GM21723 (cell line): ENCODE results near the gene PRAMEF17.
"Not testable (repeated sequence)": the region's sequence is repeated elsewhere in the genome, so short reads cannot be mapped to it uniquely, and the experiment has no call there.

Experiments used
- ATAC-seq: cut with Tn5 transposase; IDR thresholded peaks from one replicate; pipeline ENCODE4 v1.9.1; 2021; ENCODE audit warnings: mild to moderate bottlenecking, moderate library complexity; ENCODE audit not compliant: unreplicated experiment

Gene PRAMEF17, protein sequence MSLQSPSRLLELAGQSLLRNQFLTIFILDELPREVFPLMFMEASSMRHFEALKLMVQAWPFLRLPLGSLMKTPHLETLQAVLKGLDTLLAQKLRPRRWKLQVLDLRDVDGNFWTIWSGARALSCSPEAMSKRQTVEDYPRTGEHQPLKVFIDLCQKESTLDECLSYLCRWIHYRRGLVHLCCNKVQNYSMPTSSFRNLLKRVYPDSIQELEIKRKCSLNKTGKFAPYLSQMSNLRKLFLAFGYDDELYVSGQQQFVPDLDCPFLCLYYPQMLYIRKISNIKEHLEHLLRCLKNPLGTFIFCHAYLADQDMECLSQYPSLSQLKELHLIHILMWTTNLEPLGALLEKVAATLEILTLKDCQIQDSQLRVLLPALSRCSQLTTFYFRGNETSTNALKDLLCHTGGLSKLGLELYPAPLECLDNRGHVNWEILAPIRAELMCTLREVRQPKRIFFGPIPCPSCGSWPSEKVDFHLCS

DNA sequence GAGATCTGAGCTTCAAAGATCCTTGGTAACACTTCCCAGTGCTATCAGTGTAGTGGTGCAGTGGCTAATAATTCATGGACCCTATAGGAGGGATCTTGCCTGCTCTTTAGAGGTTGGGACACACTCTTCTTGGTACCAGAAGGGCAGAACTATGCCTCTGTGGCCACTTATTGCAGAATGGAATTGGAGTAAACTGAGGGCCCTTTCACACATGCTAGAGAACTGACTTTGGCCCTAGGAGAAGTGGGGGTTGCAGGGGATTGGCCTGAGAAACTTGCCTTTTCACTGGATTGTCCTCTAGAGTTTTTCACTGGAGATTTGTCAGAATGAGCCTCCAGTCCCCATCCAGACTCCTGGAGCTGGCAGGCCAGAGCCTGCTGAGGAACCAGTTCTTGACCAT lies at the start of gene PRAMEF17:
Gene PRAMEF17 (plus strand): TSS at position 301 of the 400 bp plus-strand sequence. CDS start 26 bp downstream, at position 327.
- not testable (repeated sequence) for ATAC-seq

DNA sequence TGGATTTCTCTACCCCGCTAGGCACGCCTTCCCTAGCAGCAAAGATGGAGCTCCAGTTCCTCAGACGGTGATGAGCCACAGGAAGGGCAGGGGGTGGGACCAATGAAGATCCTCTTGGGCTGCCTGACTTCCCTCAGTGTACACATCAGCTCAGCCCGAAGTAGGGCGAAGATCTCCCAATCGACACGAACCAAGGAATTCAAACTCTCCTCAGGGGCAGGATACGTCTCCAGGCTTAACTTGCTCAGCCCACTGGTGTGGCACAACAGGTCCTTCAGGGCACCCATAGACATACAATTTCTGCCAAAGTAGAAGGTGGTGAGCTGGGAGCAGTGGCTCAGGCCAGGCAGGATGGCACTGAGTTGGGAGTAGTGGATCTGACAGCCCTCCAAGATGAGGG lies 46.9 kb upstream of the PRAMEF17 start:
- ATAC-seq, result not testable (repeated sequence)

DNA sequence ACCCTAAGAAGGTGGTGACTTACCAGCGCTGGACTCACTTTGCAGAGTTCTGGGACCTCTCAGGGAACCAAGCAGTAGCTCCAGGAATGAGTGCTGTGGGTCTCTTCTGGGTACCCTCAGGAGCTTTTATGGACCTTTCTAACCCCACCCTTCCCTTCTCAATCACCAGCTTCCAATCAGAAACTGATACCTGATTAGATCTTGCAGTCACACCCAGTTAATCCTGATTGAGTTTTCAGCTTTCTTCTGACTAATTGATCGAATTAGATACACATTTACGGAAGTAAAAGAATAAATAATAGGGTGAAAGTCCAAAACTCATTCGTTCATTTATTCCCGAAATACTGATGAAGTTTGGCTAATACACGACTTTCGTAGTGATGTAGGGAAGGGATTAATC lies 42.4 kb upstream of the PRAMEF17 start, which contains the start of gene PRAMEF14:
Gene PRAMEF14 (minus strand): TSS at position 101 of the 400 bp plus-strand sequence. CDS start 1,820 bp downstream, outside the sequence.
- ATAC-seq, result not testable (repeated sequence)

DNA sequence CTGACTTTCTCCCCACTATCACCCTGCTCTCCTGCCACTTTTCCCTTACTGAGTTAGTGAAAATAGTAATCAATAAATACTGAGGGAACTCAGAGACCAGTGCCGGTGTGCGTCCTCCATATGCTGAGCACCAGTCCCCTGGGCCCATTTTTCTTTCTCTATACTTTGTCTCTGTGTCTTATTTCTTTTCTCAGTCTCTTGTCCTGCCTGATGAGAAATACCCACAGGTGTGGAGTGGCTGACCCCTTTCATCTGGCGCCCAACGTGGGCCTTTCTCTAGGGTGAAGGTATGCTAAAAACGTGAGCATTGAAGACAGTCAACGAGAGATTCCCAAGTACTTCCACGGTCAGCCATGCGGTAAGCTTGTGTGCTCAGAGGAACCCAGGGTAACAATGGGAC lies 36.0 kb upstream of the PRAMEF17 start:
- ATAC-seq, result not testable (repeated sequence)

DNA sequence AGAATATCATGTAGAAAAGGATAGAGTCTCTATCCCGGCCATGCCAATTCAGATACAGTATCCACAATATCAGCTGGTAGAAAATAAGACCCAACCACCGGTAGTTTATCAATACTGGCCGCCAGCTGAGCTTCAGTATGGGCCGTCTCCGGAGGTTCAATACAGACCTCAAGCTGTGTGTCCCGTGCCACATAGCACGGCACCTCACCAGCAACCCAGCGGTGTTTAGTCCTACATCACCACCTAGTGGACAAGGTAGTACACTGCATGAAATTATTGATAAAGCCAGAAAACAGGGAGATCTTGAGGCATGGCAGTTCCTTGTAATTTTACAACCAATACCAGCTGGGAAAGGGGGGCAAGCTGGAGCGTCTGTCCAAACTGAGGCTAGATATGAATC lies 35.0 kb upstream of the PRAMEF17 start:
- ATAC-seq, result not testable (repeated sequence)

DNA sequence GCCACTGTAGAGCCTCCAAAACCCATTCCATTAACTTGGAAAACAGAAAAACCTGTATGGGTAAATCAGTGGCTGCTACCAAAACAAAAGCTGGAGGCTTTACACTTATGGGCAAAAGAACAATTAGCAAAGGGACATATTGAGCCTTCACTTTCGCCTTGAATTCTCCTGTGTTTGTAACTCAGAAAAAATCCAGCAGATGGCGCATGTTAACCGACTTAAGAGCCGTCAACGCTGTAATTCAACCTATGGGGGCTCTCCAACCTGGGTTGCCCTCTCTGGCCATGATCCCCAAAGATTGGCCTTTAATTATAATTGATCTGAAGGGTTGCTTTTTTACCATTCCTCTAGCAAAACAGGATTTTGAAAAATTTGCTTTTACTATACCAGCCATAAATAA lies 32.7 kb upstream of the PRAMEF17 start:
- ATAC-seq, result not testable (repeated sequence)

DNA sequence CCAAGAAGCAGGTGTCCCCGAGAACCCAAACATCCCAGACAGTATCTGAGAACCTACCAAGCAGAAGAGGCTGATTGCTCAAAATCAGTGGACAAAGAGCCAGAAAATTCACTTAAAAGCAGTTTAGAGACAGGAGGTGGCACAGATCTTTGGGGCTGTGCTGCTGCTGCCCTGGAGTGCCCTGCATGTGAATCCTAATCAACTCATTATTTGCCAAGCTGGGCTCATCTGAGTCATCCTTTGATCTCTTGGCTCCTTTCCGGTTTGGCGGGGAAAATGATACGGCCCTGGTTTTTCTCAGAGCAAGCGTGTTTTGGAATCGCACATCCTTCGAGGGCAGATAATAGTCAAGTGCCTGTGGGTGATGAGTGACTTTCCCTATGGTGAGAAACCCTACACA lies 27.1 kb upstream of the PRAMEF17 start:
- ATAC-seq, result not testable (repeated sequence)

DNA sequence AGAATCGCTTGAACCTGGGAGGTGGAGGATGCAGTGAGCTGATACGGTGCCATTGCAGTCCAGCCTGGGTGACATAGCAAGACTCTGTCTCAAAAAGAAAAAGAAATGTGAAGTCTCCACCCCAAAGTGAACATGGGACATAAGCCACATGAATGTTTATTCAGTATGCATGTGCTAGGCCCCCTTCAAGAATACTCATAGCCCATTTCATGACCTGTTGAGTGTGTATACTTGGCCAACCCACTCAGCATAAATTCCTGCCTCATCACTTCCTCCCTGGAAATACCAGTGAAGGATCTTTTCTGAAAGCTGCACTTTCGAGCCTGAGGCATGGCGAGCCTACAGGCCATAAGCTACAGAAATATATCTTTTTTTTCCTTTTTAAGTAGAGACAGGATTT lies 24.5 kb upstream of the PRAMEF17 start:
- not testable (repeated sequence) for ATAC-seq

DNA sequence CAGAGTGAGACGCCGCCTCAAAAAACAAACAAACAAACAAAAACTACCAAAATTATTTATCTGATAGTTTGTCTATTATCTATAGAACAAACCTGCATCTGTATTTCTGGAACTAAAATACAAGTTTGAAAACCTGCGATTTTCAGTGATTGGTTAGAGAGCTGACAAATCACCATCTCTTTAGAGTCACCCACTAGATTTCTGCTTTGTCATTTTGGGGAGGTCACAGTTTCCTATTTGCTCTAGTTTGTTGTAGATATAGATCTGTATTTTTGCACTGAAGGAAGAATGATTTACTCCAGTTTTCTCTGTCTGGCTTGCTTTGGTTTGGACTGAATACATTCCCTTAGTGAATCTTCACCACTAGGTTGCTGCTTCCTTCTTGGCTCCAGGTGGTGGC lies 22.9 kb upstream of the PRAMEF17 start:
- not testable (repeated sequence) for ATAC-seq

DNA sequence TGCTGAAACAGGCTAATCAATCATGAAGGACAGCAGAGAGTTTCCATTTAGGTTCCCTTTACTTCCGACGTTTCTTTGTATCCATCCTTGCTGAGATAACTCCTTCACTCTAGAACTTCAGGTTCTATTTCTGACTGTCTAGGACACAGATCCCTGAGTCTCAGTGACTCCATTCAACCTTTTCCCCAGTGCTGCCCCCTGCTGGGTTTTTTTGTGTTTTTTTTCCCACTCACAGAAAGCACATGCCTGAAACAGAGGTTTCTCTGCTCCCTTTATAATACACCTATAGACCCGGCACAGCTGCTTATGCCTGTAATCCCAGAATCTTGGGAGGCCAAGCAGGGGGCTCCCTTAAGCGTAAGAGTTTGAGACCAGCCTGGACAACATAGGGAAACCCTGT lies 20.9 kb upstream of the PRAMEF17 start:
- ATAC-seq, result not testable (repeated sequence)

DNA sequence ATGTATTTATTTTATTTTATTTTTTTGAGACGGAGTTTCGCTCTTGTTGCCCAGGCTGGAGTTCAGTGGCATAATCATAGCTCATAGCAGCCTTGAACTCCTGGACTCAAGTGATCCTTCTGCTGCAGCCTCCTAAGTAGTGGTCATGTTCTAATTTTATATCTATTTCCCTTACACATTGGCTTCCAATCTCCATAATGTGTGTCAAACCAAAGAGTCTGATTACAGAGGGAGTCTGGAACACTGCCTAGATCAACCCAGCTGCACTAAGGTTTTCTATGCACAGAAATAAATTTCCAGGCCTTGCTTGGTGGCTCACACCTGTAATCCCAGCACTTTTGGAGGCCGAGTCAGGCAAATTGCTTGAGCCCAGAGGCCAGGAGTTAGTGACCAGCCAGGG lies 10.4 kb upstream of the PRAMEF17 start:
- ATAC-seq, result not testable (repeated sequence)

DNA sequence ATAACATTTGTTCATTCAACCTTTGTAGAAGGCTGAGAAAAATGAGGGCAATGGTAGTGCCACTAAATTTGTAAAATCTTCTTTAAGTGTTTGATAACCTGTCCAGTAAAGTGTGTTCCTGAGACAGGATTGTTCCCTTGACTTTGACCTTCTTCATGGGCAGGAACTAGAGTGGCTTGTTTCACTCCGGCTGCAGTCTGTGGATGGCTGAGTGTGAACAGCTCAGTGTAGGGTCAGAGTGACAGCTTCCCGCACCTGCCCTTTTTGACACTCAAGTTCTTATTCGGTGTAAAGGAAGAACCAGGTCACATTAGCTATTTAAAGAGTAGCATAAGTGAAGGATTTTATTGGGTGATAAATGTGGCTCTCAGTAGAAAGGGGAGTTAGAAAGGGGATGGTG lies 9.1 kb upstream of the PRAMEF17 start:
- not testable (repeated sequence) for ATAC-seq

DNA sequence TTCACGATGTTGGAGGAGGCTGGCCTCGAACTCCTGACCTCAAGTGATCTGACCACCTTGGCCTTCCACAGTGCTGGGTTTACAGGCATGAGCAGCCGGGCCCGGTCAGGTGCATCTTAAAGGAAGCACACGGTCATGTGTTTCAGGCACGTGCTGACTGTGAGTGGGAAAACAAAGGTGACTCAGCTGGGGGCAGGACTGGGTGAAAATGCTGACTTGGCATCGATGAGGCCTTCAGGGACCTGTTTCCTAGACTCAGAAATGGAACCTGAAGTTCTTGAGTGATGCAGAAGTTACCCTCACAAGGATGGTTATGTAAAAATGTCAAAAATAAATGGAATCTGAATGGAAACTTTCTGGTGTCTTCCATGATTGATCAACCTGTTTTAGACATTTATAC lies 3.6 kb downstream of the PRAMEF17 start:
- ATAC-seq, result not testable (repeated sequence)

DNA sequence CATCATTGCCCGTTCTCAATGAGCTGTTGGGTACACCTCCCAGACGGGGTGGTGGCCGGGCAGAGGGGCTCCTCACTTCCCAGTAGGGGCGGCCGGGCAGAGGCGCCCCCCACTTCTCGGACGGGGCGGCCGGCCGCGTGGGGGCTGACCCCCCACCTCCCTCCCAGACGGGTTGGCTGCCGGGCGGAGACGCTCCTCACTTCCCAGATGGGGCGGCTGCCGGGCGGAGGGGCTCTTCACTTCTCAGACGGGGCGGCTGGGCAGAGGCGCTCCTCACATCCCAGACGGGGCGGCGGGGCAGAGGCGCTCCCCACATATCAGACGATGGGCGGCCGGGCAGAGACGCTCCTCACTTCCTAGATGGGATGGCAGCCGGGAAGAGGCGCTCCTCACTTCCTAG lies 5.3 kb downstream of the PRAMEF17 start:
- ATAC-seq, result not testable (repeated sequence)

DNA sequence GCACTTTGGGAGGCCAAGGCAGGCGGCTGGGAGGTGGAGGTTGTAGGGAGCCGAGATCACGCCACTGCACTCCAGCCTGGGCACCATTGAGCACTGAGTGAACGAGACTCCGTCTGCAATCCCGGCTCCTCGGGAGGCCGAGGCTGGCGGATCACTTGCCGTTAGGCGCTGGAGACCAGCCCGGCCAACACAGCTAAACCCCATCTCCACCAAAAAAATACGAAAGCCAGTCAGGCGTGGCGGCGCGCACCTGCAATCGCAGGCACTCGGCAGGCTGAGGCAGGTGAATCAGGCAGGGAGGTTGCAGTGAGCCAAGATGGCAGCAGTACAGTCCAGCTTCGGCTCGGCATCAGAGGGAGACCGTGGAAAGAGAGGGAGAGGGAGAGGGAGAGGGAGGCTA lies 5.9 kb downstream of the PRAMEF17 start:
- ATAC-seq, result not testable (repeated sequence)

DNA sequence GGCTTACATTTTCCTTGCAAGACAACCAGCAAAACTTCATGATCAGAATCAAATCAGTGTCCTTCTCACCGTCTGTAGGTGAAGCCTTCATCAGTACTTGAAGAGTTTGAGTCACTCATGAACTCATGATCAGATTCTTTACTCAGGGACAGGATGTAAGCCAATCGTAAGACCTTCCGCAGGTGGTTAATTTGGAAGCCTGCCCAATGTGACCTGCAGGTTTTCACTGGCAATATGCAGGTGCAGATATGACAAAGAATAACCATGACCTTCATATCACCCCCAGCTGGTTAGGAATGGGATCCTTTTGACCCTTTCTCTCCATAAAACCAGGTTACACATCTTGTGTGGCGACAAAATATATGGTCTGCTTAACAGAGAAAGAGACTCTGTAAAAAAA lies 18.4 kb downstream of the PRAMEF17 start:
- ATAC-seq, result no peak

DNA sequence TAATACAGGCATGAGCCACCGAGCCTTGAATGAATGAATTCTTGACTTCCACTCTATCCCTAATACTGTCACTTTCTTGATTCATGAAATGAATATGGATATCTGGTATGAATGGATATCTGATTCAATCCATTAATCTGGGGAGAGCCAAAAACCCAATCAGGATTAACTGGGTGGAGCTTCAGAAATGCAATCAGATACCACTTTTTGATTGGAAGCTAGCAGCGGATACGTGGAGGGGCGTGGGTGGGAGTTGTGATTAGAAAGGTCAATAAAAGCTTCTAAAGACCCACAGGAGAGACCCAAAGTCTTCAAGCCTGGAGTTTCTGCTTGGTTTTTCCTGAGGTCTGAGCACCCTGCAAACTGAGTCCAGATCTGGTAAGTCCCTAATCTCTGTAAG lies 20.7 kb downstream of the PRAMEF17 start, which contains the start of gene PRAMEF20:
Gene PRAMEF20 (plus strand): TSS at position 301 of the 400 bp plus-strand sequence. CDS start 5,905 bp downstream, outside the sequence.
- not testable (repeated sequence) for ATAC-seq

DNA sequence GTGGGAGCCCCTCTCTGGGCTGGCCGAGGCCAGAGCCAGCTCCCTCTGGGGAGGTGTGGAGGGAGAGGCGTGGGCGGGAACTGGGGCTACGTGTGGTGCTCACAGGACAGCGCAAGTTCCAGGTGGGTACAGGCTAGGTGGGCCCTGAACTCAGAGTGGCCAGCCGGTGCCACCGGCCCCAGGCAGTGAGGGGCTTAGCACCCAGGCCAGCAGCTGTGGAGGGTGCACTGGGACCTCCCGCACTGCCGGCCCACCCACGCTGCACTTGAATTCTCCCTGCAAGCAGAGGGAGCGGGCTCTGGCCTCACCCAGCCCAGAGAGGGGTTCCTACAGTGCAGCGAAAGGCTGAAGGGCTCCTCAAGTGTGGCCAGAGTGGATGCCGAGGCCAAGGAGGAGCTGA lies 41.1 kb downstream of the PRAMEF17 start:
- ATAC-seq, result no peak

DNA sequence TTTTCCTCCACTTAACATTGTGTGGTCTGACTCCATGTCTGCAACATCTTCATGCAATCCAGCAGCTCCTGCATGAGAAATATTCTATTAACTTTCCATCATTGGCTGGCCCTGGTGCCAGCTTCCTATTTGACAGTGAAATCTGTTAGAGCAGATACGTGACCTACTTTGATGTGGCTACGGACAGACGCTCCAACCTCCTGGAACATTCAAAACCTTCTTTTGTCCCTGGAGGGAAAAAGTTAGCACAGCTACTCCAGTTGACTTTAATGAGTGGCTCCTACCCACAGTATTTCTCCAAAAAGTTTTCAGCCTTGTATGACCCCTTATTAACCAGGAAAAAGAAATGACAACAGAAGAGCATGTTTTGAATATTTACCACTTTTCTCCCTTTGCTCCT lies 42.8 kb downstream of the PRAMEF17 start:
- no peak for ATAC-seq

DNA sequence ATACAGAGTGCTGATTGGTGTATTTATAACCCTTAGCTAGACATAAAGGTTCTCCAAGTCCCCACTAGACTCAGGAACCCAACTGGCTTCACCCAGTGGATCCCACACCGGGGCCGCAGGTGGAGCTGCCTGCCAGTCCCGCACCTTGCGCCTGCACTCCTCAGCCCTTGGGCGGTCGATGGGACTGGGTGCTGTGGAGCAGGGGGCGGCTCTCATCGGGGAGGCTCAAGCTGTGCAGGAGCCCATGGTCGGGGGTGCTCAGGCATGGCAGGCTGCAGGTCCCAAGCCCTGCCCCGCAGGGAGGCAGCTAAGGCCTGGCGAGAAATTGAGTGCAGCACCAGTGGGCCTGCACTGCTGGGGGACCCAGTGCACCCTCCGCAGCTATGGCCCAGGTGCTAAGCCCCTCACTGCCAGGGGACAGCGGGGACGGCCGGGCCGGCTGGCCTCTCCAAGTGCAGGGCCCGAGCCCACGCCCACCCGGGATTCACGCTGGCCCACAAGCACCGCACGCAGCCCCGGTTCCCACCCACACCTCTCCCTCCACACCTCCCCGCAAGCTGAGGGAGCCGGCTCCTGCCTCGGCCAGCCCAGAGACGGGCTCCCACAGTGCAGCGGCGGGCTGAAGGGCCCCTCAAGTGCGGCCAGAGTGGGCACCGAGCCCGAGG lies 44.4 kb downstream of the PRAMEF17 start:
- ATAC-seq, result not testable (repeated sequence)

DNA sequence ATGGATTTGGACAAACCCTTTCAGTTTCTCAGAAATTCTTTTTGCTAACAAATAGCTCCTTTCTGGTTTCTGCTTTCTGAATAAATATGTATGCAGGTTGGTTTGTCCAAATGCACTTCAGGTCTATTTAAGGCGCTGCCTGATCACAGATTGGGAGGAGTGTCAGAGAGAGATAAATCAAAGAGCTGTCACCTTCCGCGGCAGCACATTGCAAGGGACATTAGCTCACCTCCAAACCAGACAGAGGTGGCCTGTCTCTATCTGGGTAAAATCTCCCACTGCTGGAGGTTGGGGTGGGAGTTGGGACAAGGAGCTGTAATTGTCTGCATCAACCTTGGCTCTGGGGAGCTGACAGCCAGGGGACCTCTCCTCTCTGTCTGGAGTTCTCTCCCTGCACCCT lies 46.0 kb downstream of the PRAMEF17 start:
- no peak for ATAC-seq
